Measurements from ENCODE around the gene ALDH4A1.

The ALDH4A1 gene, protein sequence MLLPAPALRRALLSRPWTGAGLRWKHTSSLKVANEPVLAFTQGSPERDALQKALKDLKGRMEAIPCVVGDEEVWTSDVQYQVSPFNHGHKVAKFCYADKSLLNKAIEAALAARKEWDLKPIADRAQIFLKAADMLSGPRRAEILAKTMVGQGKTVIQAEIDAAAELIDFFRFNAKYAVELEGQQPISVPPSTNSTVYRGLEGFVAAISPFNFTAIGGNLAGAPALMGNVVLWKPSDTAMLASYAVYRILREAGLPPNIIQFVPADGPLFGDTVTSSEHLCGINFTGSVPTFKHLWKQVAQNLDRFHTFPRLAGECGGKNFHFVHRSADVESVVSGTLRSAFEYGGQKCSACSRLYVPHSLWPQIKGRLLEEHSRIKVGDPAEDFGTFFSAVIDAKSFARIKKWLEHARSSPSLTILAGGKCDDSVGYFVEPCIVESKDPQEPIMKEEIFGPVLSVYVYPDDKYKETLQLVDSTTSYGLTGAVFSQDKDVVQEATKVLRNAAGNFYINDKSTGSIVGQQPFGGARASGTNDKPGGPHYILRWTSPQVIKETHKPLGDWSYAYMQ

DNA sequence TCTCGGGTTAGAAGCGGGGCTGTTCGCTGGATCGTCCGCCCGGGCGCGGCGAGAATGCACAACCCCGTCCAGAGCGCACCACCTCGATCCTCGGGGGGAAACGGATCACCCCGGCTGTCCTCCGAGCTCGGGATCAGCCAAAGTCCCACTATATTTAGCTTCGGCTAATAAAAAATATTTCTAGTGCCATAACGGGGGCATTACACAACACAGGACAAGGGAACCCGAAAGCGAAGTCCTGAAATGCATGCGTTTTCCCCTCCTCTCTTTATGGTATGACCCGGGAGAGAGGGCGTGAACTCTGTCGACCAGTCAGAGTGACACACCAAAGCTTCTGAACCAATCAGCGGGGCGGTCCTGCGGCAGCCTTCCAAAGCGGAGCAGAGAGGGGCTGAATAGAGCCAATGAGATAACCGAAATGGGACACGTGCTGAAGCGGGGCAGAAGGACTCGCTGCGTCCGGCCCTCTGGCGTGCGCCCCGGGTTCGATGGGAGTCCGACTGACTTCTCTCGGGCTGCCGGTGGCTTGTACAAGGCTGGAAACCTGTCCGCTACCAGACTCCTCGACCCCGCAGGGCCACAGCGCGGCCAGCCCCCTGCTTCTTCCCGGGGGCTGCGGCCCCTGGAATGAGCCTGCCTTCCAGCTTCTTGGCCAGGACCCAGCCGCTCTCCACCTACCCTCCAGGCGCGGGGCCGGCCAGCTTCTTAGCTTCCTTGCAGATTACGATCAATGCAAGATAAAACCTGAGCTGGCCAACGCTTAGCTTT is at the start of gene ALDH4A1:
ALDH4A1 (minus strand) TSS at position 33 of the 768 bp plus-strand sequence; CDS start at position 1, 32 bp downstream.
- peak; percentile 97 for DNase-seq

DNA sequence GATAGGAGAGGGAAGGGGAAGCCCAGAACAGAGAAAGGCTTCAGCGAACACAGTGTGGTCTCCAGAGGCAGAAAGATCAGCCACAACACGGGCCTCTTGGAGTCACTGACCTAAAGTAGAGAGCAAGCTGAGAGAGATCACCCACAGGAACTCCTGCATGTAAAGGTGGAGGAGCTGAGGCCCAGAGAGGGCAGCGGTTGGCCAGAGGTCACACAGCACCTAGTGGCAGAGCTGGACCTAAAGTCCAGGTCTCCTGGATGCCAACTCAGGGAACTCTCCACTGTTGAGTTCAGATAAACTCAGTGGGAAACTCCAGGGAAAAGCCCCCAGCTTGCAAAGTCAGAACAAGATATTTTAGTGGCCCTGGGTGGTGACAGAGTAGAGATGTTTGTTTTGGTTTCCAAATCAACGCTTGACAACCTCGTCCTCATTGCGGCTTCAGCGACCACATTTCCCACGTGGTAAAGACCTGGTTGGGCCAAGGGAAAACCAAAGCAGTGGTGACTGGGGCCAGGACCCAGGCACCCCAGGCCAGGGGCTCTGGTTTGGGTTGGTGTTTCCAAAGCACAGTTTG is 49.5 kb upstream of the ALDH4A1 start:
- no peak for DNase-seq

DNA sequence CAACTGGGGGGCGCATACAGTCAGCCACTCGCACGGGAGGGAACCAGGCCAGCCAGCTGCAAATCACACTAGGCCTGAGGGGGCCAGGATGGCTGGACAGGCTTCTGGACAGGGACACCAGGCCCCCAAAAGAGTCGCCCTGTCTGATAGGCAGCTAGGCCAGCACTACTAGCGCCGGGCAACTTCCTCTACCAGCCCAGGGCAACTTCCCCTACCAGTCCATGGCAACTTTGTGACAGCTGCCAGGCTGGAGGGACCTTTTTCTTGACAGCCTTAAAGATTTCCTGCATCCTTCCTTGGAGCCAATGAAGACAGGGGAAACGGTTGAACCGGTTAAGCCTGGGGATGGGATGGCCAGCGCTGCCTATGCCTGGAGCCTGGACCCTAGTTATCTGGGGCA is 49.1 kb upstream of the ALDH4A1 start:
- DNase-seq = no peak

DNA sequence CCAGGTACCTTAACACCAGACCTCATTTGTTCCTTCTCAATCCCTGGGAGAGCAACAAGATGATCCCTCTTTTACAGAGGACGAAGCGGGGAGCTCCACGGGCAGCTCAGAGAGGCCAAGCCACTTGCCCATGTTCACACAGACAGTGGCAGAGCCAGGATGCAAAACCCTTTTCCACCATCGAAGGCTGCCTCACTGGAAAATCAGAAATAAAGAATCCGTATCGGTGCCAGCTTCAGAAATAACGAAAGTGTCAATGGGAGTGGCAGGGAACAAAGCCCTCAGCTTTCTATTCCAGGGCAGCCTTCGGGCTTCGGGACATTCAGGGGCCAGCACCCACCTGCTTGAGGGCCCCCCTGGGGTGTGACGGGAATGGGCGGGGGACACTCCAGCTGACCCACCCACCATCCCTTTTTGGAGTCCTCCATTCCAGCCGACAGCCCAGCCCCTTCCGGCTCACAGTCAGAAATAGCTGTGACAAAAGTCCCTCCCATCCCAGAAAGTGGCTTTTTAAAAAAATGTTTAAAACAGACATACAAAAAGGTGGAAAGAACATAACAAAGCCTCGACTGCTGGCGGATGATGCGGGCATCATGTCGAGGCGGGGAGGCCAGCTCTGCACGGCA is 48.2 kb upstream of the ALDH4A1 start:
- DNase-seq = no peak

DNA sequence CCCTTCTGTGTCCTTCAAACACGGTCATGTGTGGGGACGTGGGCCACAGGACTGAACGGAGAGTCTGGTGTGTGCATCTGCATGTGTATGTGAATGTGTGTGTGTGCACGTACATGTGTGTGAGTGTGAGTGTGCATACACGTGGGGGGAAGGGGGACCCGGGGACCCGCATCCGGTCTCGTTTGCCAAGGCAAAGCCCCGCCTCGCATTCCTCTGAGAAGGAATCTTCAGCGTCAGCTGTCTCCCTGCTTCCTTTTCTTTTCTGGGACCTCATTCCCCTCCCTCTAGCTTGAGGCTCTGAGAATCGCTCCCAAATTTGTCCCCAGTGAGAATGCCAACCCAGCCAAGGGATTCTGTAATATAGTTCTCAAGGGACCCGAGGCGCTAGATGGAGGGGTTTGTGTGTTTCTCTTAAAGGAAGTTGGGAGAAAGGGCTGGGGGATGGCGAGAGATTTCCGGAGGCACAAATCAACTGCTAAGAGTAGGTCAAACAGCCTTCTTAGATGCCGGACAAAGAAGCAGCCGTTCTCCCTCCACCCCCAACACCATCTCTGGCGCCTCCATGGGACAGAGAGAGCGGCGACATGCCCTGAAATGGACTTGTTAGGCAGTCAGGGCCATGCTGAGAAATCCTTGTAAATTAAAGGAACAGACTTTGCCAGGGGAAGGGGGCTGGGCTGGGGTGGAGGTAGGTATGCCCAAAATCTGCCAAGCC is 47.5 kb upstream of the ALDH4A1 start:
- DNase-seq = no peak

DNA sequence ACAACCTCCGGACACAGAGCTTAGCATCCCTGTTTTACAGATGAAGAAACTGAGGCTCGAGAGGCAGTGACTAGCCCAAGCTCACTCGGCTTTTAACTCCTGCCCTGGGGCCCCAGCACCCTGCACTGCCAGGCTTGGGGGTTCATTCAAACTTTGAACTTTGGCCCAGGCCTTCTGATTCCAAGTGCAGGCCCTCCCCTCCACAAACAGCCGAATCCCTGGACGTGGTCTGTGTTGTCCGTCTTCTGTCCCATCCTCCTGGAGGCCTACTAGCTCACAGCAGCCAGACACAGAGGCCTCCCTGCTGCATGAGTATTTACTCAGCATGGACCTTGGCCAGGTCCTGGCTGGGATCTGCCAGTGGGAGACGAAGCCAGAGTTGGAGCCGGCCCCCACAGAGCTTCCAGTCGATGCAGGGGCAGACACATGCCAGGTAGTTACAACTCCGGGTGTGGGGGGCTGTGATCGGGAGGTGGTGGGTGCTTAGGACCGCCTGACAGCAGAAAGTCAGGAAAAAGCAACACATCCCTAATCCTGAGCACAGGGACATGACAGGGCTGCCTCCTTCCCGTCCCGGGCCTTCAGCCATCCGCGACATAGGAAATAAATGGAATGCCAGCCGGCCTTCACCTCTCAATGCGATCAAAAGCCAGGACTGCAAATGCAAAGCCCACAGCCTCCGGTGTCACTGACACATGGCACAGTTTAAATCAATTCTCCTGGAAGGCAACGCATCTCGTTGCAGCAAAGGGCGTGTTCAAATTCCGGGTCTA is 46.7 kb upstream of the ALDH4A1 start:
- DNase-seq = no peak

DNA sequence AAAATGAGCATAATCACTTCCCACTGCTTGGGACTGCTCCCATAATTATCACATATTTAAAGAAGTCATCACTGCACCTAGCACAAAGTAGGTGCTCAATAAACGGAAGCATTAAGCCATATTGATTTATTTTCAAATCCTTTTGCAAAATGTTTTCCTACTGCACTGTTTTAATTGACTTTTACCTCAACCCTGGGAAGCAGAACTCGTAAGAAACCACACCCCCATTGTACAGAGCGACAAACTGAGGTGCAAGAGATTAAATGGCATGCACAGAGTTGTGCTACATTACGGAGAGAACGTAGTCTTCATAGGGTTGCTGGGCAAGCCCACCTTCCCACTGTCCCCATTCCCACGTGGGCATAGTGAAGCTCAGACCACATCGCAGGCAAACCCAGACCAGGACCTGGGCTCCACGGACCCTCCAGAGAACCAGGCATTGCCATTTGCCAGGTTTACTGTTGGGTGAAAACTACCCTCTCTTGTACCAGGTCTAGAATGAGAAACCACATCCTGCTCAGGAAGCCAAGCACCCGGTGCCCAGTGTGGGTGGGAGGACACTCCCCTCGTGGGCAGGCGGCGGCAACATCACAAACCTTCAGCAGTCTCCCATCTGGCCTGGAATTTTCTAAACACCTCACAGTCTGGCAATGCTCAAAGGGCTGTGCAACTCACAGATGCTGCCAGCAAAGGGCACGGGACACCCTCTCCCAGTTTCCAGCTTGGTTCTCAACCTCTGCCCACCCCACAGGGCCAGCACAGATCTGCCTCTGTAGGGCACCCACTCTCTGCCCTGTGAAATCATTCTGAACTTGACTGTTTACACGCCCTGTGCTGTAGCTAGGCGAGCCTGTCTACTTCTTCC is 45.9 kb upstream of the ALDH4A1 start:
- DNase-seq = no peak

DNA sequence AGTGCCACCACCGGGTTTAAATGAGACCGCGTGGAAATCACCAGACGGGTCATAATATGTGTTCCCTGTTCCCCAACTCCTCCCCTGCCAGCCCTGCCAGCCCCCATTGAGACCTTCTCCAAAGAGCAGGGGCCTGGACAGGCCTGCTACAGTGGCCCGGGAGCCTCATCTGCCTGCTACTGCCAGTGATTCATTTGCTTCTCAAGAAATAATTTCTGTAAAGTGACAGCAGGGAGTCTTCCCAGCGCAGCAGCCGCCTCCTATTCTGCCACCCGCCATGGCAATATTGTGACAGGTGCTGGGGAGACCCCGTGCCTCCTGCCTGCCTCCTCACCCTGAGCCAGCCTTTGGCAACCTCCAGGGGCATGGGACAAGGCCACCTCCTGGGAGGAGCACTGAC is 45.2 kb upstream of the ALDH4A1 start:
- DNase-seq = no peak

DNA sequence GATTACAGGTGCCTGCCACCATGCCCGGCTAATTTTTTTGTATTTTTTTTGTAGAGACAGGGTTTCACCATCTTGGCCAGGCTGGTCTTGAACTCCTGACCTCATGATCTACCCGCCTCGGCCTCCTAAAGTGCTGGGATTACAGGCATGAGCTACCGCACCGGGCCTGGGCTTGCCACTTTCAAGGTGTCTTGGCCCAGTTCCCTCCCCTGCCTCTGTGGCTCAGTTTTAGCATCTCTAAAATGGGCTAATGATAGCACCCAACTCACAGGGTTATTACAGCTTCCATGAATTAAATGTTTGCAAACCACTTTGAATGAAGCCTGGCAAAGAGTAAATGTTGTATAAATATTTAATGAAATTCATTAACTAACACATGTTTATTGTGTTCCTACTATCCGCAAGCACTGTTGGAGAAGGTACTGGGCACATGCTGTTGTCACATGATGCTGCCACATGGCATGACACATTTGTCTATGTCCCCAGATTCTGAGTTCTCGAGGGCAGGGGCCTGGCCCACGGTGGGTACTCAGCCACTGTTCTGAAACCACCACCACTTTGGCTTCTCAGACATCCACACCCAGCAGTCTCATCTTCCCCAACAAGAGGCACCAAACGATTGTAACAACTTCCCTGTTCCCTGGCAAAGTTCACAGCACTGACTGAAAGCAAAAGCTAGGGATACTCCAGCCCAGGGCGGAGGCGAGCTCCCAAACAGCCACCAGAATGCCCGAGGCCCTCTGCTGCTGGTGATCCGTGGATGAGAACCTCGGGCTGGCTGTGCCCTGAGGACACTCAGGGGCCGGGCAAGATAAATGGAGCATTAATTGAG is 44.4 kb upstream of the ALDH4A1 start:
- DNase-seq = no peak

DNA sequence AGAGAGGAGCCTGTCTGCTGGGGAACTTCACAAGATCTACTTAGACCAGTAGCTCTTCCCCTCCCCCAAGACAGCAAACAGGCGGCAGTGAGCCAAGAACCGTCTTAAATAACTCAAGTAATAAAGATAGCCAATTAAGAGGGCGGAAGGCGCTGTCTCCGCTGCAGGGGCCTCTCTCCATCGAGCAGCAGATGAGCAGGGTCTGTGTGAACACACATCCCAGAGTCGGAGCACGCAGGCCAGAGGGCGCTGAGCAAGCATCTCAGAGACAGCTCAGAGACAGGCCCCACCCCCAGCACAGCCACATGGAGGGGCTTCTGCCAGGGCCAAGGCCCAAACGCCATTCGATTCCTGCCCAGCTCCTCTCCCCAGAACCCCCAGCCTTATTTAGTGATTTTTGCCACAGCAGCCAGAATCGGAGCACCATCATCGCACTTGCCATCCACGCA is 43.1 kb upstream of the ALDH4A1 start:
- DNase-seq = no peak

DNA sequence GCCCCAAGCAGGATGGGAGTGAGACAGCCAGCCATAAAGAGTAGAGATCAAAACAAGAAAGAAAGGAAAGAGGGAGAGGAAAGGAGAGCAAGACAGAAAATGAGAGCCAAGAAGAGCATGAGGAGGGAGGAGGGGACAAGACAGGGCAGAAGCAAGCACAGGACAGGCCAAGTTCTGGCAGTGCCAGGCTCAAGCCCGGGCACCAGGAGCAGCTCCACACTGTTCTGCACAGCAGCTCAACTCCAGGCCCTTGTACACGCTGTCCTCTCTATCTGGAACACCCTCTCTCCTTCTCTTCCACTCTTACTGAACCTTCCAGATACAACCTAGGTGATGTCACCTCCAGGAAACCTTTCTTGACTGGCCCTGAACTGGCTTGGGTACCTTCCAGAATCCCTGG is 42.5 kb upstream of the ALDH4A1 start:
- no peak for DNase-seq

DNA sequence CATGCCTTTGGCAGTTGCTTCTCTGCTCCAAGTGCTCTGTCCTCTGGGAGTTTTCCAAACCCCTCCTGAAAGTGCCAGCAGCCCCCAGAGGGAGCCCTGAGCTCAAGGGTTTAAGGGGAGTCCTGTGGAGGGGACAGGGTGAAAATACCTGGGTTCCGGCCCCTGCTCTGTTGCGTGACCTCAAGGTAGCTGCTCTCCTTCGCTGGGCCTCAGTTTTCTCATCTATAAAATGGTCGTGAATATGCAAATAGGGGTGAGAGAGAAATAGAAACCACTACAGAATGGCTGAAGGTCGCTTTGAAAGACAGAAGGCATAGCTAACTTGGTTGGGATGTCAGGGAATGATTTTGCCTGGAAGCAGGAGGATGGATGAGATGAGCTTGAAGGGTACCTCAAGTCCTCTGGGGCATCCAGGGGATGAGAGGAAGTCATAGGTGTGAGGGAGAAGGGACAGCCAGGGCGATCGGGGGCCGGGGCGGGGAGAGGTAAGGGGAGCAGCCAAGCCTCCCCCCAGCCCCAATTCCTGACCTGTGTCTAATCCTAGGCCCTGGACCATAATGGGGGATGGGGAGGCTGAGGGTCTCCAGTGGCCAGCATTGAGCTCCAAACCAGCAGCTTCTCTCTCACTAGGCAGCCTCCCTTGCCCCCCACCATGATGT is 41.7 kb upstream of the ALDH4A1 start:
- no peak for DNase-seq

DNA sequence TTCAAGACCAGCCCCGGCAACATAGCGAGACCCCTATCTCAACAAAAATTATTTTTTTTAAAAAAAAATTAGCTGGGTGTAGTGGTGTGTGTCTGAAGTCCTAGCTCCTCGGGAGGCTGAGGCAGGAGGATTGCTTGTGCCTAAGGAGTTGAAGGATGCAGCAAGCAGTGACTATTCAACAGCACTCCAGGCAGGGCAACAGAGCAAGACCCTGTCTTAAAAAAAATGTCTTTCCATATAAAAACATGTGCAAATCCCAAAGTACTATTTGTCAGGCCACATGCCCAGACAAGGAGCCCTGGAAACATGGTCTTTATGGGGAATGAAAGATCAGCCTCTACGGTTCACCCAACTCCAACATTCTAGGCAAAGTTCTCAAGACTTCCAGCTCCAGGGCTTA is 40.8 kb upstream of the ALDH4A1 start:
- no peak for DNase-seq

DNA sequence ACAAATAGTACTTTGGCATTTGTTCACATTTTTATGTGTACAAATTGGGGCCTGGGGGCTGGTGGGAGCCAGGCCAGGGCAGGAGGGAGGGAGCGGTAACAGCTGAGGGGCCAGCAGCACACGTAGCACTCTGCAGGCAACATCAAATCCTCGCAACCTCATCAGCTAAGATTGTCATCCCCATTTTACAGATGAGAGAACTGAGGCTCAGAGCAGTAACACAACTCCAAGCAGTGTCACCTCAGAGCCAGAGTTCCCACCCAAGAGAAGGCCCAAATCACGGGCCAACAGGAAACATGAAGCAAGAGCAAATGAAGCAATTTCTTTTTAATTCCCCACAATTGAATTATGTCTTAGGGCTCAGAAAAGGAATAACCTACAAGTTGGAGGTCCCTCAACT is 40.0 kb upstream of the ALDH4A1 start:
- DNase-seq = no peak

DNA sequence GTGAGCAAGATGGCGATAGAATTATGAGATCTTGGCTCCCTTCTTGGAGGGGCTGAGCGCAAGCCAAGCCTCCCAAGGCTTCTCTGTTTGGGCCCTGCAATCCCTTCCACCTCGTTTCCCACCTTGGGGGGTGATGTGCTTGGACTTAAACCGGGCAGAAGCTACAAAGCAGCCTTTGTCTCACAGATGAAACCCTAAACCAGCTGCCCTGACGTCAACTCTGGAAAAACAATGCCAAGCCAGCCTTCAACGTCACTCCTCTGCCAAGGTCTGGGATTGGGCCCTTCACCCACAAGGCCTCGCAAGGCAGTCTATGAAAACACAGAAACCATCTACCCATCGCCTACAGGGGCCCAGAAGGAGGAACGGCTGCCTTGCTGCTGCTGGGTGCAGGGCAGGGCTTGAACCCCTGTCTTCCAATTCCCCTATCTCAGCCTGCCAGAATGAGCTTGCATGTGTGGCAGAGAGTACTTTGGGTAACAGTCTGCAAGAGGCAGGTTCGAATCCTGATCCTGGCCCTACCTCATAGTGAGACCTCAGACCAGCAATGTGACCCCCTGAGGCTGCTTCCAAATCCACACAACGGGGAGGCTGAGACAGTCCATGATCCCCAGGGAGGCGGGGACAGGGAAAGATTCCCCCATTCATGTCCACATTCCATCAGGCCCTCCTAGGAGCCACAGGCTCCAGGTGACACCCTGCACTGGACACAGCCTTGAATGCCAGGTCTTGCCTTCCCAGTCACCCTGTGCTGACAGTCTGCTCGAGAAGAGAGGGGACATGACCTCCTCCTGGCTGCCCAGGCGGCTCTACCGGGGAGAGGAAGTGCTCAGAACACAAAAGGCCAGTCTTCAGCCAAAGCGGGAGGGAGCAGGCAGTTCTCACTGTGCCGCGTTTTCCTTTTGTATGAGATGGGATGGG is 39.1 kb upstream of the ALDH4A1 start:
- DNase-seq = no peak

DNA sequence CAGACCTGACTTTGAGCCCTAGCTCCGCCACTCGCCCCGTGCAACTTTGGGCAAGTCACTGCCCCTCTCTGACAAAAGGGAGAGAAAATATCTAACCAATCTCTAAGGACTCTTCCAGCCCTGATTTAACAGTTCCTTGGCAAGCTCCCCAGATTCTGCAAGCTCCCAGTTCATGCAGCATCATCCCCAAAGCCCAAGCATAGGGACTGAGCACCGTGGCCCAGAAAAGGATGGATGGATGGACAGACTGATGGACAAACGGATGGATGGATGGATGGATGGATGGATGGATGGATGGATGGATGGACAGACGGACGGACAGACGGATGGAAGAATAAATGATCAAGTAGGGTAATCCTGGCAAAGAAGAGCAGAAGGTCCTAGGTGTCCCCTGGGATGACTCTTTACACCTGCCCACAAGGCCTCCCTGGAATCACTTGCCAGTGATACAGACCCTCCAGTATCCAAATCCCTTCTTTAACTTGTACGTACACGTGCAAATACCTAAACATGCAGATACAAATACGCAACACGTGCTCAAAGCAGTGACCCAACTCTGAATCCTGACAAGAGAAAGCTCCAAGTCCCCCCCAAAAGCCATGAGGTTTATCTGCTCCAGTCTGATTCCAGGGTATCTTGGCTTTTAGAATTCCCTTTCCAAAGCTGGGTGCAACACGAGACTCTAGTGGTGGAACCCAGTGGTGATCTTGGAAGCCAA is 38.1 kb upstream of the ALDH4A1 start:
- no peak for DNase-seq
